Activated T-helper 17 cell treated with anti-CD3 and anti-CD28 coated beads, Interleukin-2, amount 50 U/mL, for 72 hours (primary cell): ENCODE data around the gene SHISAL1. TPM values are rescaled to one million over a fixed set of nuclear protein-coding genes. Genes with fewer than 3 reads are reported as not detected.

Experiments used
- ATAC-seq: fragments of 150-1000 bp; cut with Tn5 transposase; replicated peaks from 2 replicates; pipeline ENCODE4 v1.10.0; 2021; ENCODE audit warnings: mild to moderate bottlenecking, moderate library complexity
- H3K27ac Mint-ChIP-seq: one replicate; pipeline ENCODE4 v1.8.0; 2022; ENCODE audit warnings: mixed read lengths
- H3K27me3 Mint-ChIP-seq: one replicate; pipeline ENCODE4 v1.8.0; 2022; ENCODE audit warnings: mixed read lengths
- H3K36me3 Mint-ChIP-seq: one replicate; pipeline ENCODE4 v1.8.0; 2022; ENCODE audit warnings: low read depth, mild to moderate bottlenecking, mixed read lengths
- H3K4me1 Mint-ChIP-seq: one replicate; pipeline ENCODE4 v1.8.0; 2022; ENCODE audit warnings: mixed read lengths
- H3K4me3 Mint-ChIP-seq: one replicate; pipeline ENCODE4 v1.8.0; 2022; ENCODE audit warnings: mild to moderate bottlenecking, mixed read lengths
- H3K9me3 Mint-ChIP-seq: one replicate; pipeline ENCODE4 v1.8.0; 2022; ENCODE audit warnings: mixed read lengths
- total RNA-seq, 2 donors: library from RNA; stranded (reverse); gene quantifications; one replicate each; pipeline ENCODE4 v1.2.3, GENCODE V29; 2022

Gene SHISAL1
- total RNA-seq, 2 donors from 2014 or later = not detected

GRCh38 chr22:44225812-44226211 lies 86.9 kb downstream of the SHISAL1 start:
- H3K4me1 Mint-ChIP-seq = no peaks in the 10 kb centered on the region
- no peak overlapping the region for H3K27ac Mint-ChIP-seq
- H3K36me3 Mint-ChIP-seq = no peaks in the 10 kb centered on the region
- H3K4me3 Mint-ChIP-seq = no peak overlapping the region
- H3K27me3 Mint-ChIP-seq = peaks cover 33% of the 10 kb centered on the region
- H3K9me3 Mint-ChIP-seq = peaks cover 3% of the 10 kb centered on the region
- no peak for ATAC-seq

GRCh38 chr22:44225091-44225689 lies 87.6 kb downstream of the SHISAL1 start:
- H3K4me1 Mint-ChIP-seq = no peaks in the 10 kb centered on the region
- no peak for ATAC-seq
- H3K36me3 Mint-ChIP-seq = no peaks in the 10 kb centered on the region
- peaks cover 3% of the 10 kb centered on the region for H3K9me3 Mint-ChIP-seq
- H3K4me3 Mint-ChIP-seq = no peak overlapping the region
- peaks cover 33% of the 10 kb centered on the region for H3K27me3 Mint-ChIP-seq
- H3K27ac Mint-ChIP-seq = no peak overlapping the region

GRCh38 chr22:44224166-44224565 lies 88.6 kb downstream of the SHISAL1 start:
- Mint-ChIP-seq H3K27me3 (peaks cover 31% of the 10 kb centered on the region), H3K4me3 (no peak overlapping the region), H3K27ac (no peak overlapping the region), H3K4me1 (no peaks in the 10 kb centered on the region), H3K9me3 (peaks cover under 1% of the 10 kb centered on the region), H3K36me3 (no peaks in the 10 kb centered on the region)
- no peak for ATAC-seq

- no peak for ATAC-seq
- Mint-ChIP-seq H3K4me3 (no peak overlapping the region), H3K9me3 (no peaks in the 10 kb centered on the region), H3K27me3 (peaks cover 23% of the 10 kb centered on the region), H3K27ac (no peak overlapping the region), H3K4me1 (no peaks in the 10 kb centered on the region), H3K36me3 (no peaks in the 10 kb centered on the region)
These were observed 90.9 kb downstream of the SHISAL1 start for GRCh38 chr22:44221710-44222475.

- no peaks in the 10 kb centered on the region for H3K4me1 Mint-ChIP-seq
These were observed 91.7 kb downstream of the SHISAL1 start for GRCh38 chr22:44220727-44221680.

GRCh38 chr22:44219101-44219870 lies 93.5 kb downstream of the SHISAL1 start:
- ATAC-seq = no peak
- no peaks in the 10 kb centered on the region for H3K36me3 Mint-ChIP-seq
- no peak overlapping the region for H3K27ac Mint-ChIP-seq
- H3K4me1 Mint-ChIP-seq = no peaks in the 10 kb centered on the region
- no peaks in the 10 kb centered on the region for H3K9me3 Mint-ChIP-seq
- H3K4me3 Mint-ChIP-seq = no peak overlapping the region
- H3K27me3 Mint-ChIP-seq = peaks cover 8% of the 10 kb centered on the region

More at GRCh38 chr22:44220727-44221680, 91.7 kb downstream of the SHISAL1 start:
- Mint-ChIP-seq H3K27ac (no peak overlapping the region), H3K9me3 (no peaks in the 10 kb centered on the region), H3K27me3 (peaks cover 18% of the 10 kb centered on the region), H3K36me3 (no peaks in the 10 kb centered on the region), H3K4me3 (no peak overlapping the region)
- ATAC-seq = no peak

GRCh38 chr22:44218071-44218470 lies 94.7 kb downstream of the SHISAL1 start:
- Mint-ChIP-seq H3K4me3 (no peak overlapping the region), H3K9me3 (no peaks in the 10 kb centered on the region), H3K4me1 (no peaks in the 10 kb centered on the region), H3K27ac (no peak overlapping the region), H3K36me3 (no peaks in the 10 kb centered on the region), H3K27me3 (peaks cover 4% of the 10 kb centered on the region)
- ATAC-seq = no peak

- Mint-ChIP-seq H3K4me3 (no peak overlapping the region), H3K36me3 (no peaks in the 10 kb centered on the region), H3K4me1 (no peaks in the 10 kb centered on the region), H3K27me3 (peaks cover 4% of the 10 kb centered on the region), H3K9me3 (no peaks in the 10 kb centered on the region), H3K27ac (no peak overlapping the region)
- ATAC-seq = no peak
These were observed 95.4 kb downstream of the SHISAL1 start for GRCh38 chr22:44217346-44217745.

GRCh38 chr22:44215287-44215686 lies 97.5 kb downstream of the SHISAL1 start:
- no peaks in the 10 kb centered on the region for H3K27me3 Mint-ChIP-seq
- H3K4me3 Mint-ChIP-seq = no peak overlapping the region
- H3K9me3 Mint-ChIP-seq = no peaks in the 10 kb centered on the region
- peaks cover 7% of the 10 kb centered on the region for H3K4me1 Mint-ChIP-seq
- no peak for ATAC-seq
- H3K36me3 Mint-ChIP-seq = no peaks in the 10 kb centered on the region
- no peak overlapping the region for H3K27ac Mint-ChIP-seq

- Mint-ChIP-seq H3K4me1 (peaks cover 7% of the 10 kb centered on the region), H3K4me3 (no peak overlapping the region), H3K27me3 (no peaks in the 10 kb centered on the region), H3K9me3 (peaks cover 1% of the 10 kb centered on the region), H3K36me3 (peaks cover 2% of the 10 kb centered on the region), H3K27ac (no peak overlapping the region)
- ATAC-seq = no peak
These were observed 98.0 kb downstream of the SHISAL1 start for GRCh38 chr22:44214764-44215163.

- Mint-ChIP-seq H3K27ac (no peak overlapping the region), H3K9me3 (peaks cover 5% of the 10 kb centered on the region), H3K27me3 (no peaks in the 10 kb centered on the region), H3K4me1 (peaks cover 7% of the 10 kb centered on the region), H3K4me3 (no peak overlapping the region), H3K36me3 (peaks cover 6% of the 10 kb centered on the region)
- ATAC-seq = no peak
These were observed 98.6 kb downstream of the SHISAL1 start for GRCh38 chr22:44214187-44214586.

GRCh38 chr22:44213489-44214043 lies 99.2 kb downstream of the SHISAL1 start:
- Mint-ChIP-seq H3K4me3 (no peak overlapping the region), H3K27me3 (no peaks in the 10 kb centered on the region), H3K36me3 (peaks cover 6% of the 10 kb centered on the region), H3K4me1 (peaks cover 7% of the 10 kb centered on the region), H3K9me3 (peaks cover 5% of the 10 kb centered on the region), H3K27ac (no peak overlapping the region)
- ATAC-seq = no peak

GRCh38 chr22:44212936-44213335 lies 99.8 kb downstream of the SHISAL1 start:
- Mint-ChIP-seq H3K36me3 (peaks cover 6% of the 10 kb centered on the region), H3K27ac (no peak overlapping the region), H3K4me1 (peaks cover 12% of the 10 kb centered on the region), H3K9me3 (peaks cover 5% of the 10 kb centered on the region), H3K4me3 (no peak overlapping the region), H3K27me3 (no peaks in the 10 kb centered on the region)
- ATAC-seq = no peak
